ENCODE measurements around the gene CXXC5. TPM values are rescaled to one million over a fixed set of nuclear protein-coding genes. Genes with fewer than 3 reads are reported as not detected.

CXXC5 gene
- total RNA-seq, 1 donor from 2014 or later: 151 TPM

GRCh38 chr5:139637438-139638089 is 10.6 kb upstream of the CXXC5 start:
- FAIRE-seq: no peak
- TF ChIP-seq, protein P1, sequence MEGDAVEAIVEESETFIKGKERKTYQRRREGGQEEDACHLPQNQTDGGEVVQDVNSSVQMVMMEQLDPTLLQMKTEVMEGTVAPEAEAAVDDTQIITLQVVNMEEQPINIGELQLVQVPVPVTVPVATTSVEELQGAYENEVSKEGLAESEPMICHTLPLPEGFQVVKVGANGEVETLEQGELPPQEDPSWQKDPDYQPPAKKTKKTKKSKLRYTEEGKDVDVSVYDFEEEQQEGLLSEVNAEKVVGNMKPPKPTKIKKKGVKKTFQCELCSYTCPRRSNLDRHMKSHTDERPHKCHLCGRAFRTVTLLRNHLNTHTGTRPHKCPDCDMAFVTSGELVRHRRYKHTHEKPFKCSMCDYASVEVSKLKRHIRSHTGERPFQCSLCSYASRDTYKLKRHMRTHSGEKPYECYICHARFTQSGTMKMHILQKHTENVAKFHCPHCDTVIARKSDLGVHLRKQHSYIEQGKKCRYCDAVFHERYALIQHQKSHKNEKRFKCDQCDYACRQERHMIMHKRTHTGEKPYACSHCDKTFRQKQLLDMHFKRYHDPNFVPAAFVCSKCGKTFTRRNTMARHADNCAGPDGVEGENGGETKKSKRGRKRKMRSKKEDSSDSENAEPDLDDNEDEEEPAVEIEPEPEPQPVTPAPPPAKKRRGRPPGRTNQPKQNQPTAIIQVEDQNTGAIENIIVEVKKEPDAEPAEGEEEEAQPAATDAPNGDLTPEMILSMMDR (IDR thresholded peaks at IDR 0.05; ENCODE audit: insufficient read depth, low read depth, low read length): no peak
- TF ChIP-seq EZH2 (IDR thresholded peaks at IDR 0.05; ENCODE audit: insufficient read depth, low read length): no peak
- H3K4me2 ChIP-seq (ENCODE audit: low read length): peak overlapping the region; percentile 82
- peak overlapping the region; percentile 44 for H3K4me3 ChIP-seq (ENCODE audit: insufficient read depth, low read depth, low read length)
- Mint-ChIP-seq H3K36me3 (ENCODE audit: low read depth, unreplicated experiment) (peaks cover 3% of the 10 kb centered on the region), H3K4me1 (ENCODE audit: low read depth, unreplicated experiment) (peaks cover 55% of the 10 kb centered on the region), H3K27ac (ENCODE audit: unreplicated experiment) (peak overlapping the region; percentile 98), H3K27me3 (ENCODE audit: low read depth, unreplicated experiment) (no peaks in the 10 kb centered on the region), H3K9me3 (ENCODE audit: unreplicated experiment) (no peaks in the 10 kb centered on the region), H3K4me3 (ENCODE audit: unreplicated experiment) (peak overlapping the region; percentile 8)
- H3K27ac ChIP-seq (ENCODE audit: low read depth, low read length): peak overlapping the region; percentile 64
- peak overlapping the region; percentile 79 for H3K9ac ChIP-seq (ENCODE audit: low read length)
- peaks cover 2% of the 10 kb centered on the region for H3K79me2 ChIP-seq (ENCODE audit: insufficient read depth, low read length)
- H3K9me3 ChIP-seq (ENCODE audit: insufficient read depth, low read depth, low read length): no peaks in the 10 kb centered on the region
- no peak overlapping the region for H2AFZ ChIP-seq (ENCODE audit: low read depth, low read length)
- peaks cover 39% of the 10 kb centered on the region for H3K4me1 ChIP-seq (ENCODE audit: insufficient read depth, low read length)
- H4K20me1 ChIP-seq (ENCODE audit: insufficient read depth, low read length): peaks cover 6% of the 10 kb centered on the region
- no peaks in the 10 kb centered on the region for H3K36me3 ChIP-seq (ENCODE audit: insufficient read depth, low read length)
- H3K27me3 ChIP-seq (ENCODE audit: insufficient read depth, low read length): no peaks in the 10 kb centered on the region
- peak; percentile 70 for DNase-seq (ENCODE audit: low read depth)

GRCh38 chr5:139638090-139638735 is 9.9 kb upstream of the CXXC5 start:
- H3K9me3 Mint-ChIP-seq (ENCODE audit: unreplicated experiment): no peaks in the 10 kb centered on the region
- Histone ChIP-seq H3K27me3 (ENCODE audit: insufficient read depth, low read length) (no peaks in the 10 kb centered on the region), H3K9me3 (ENCODE audit: insufficient read depth, low read depth, low read length) (no peaks in the 10 kb centered on the region), H3K4me3 (ENCODE audit: insufficient read depth, low read depth, low read length) (peak overlapping the region; percentile 44), H3K4me2 (ENCODE audit: low read length) (peak overlapping the region; percentile 82), H4K20me1 (ENCODE audit: insufficient read depth, low read length) (peaks cover 6% of the 10 kb centered on the region), H3K9ac (ENCODE audit: low read length) (peak overlapping the region; percentile 79), H3K79me2 (ENCODE audit: insufficient read depth, low read length) (peaks cover 2% of the 10 kb centered on the region), H3K36me3 (ENCODE audit: insufficient read depth, low read length) (no peaks in the 10 kb centered on the region), H3K27ac (ENCODE audit: low read depth, low read length) (peak overlapping the region; percentile 64), H3K4me1 (ENCODE audit: insufficient read depth, low read length) (peaks cover 39% of the 10 kb centered on the region), H2AFZ (ENCODE audit: low read depth, low read length) (peak overlapping the region; percentile 6)
- peak overlapping the region; percentile 8 for H3K4me3 Mint-ChIP-seq (ENCODE audit: unreplicated experiment)
- FAIRE-seq (no peak), DNase-seq (ENCODE audit: low read depth) (peak; percentile 65)
- no peaks in the 10 kb centered on the region for H3K27me3 Mint-ChIP-seq (ENCODE audit: low read depth, unreplicated experiment)
- peak overlapping the region; percentile 98 for H3K27ac Mint-ChIP-seq (ENCODE audit: unreplicated experiment)
- peaks cover 54% of the 10 kb centered on the region for H3K4me1 Mint-ChIP-seq (ENCODE audit: low read depth, unreplicated experiment)
- TF ChIP-seq, protein P1 (IDR thresholded peaks at IDR 0.05; ENCODE audit: insufficient read depth, low read depth, low read length): no peak
- no peak for TF ChIP-seq EZH2 (IDR thresholded peaks at IDR 0.05; ENCODE audit: insufficient read depth, low read length)
- H3K36me3 Mint-ChIP-seq (ENCODE audit: low read depth, unreplicated experiment): peaks cover 2% of the 10 kb centered on the region
